HG03097 (cell line): ENCODE measurements around the gene SP2.

Experiments
- ATAC-seq: cut with Tn5 transposase; IDR thresholded peaks from one replicate; pipeline ENCODE4 v1.9.1; 2021; ENCODE audit not compliant: unreplicated experiment, low FRiP score

Gene SP2

DNA sequence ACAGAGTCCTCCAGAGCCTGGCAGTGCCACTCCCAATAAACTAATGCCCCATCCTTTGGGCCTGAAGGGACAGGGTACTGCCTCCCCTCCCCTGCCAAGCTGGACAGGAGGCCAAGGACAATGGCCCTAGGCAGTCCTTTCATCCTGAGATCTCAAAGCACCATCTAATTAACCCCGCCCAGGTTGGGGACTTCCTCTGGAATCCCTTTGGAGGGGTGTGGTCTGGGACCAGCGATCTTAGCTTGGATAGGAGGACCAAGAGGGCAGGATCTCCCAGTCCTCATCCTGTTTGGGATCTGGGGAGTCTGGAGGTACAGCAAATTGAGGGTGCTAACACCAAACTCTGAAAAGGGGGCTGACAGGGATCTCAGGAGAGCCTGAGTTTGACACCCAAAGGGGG lies 26.9 kb upstream of the SP2 start:
- ATAC-seq = no peak

- ATAC-seq = no peak
Observed at GRCh38 chr17:47870056-47870455, 26.0 kb upstream of the SP2 start.

GRCh38 chr17:47871048-47871447 lies 25.0 kb upstream of the SP2 start:
- no peak for ATAC-seq

GRCh38 chr17:47872019-47872650 lies 23.9 kb upstream of the SP2 start:
- no peak for ATAC-seq

GRCh38 chr17:47872651-47873161 lies 23.3 kb upstream of the SP2 start:
- no peak for ATAC-seq

DNA sequence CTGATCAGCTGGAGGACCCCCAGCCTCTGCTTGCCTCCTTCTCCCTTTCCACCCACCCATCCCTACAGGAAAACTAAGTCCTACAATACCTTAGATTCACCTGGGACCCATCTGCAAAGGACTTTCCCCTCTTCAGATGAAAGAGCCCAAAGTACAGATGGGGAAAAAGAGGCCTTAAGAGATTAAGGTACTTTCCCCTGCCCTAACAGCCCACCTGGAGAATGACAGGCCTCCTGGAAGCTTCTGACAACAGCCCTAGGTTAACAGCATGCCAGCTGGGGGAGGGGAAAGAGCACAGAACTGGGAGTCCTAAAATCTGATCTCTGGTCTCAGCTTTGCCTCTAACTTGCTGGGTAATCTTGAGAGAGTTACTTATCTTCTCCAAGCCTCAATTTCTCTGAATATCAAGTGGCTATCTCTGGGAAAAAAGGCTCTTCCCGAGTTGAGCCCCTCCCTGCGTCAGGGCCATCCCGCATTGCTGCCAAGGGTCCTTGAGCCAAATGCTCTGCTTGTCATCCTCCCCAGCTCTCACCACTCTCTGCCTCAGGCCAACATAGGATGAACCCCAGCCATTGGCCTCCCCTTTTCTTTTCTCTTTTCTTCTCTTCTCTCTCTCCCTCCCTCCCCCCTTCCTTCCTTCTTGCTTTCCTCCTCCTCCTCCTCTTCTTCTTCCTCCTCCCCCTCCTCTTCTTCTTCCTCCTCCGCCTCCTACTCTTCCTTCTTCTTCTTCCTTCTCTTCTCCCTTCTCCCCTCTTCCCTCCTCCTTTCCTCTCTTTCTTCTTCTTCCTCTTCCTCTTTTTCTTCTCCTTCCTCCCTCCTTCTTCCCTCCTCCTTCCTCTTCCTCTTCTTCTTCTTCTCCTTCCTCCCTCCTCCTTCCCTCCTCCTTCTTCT lies 22.6 kb upstream of the SP2 start:
- no peak for ATAC-seq

DNA sequence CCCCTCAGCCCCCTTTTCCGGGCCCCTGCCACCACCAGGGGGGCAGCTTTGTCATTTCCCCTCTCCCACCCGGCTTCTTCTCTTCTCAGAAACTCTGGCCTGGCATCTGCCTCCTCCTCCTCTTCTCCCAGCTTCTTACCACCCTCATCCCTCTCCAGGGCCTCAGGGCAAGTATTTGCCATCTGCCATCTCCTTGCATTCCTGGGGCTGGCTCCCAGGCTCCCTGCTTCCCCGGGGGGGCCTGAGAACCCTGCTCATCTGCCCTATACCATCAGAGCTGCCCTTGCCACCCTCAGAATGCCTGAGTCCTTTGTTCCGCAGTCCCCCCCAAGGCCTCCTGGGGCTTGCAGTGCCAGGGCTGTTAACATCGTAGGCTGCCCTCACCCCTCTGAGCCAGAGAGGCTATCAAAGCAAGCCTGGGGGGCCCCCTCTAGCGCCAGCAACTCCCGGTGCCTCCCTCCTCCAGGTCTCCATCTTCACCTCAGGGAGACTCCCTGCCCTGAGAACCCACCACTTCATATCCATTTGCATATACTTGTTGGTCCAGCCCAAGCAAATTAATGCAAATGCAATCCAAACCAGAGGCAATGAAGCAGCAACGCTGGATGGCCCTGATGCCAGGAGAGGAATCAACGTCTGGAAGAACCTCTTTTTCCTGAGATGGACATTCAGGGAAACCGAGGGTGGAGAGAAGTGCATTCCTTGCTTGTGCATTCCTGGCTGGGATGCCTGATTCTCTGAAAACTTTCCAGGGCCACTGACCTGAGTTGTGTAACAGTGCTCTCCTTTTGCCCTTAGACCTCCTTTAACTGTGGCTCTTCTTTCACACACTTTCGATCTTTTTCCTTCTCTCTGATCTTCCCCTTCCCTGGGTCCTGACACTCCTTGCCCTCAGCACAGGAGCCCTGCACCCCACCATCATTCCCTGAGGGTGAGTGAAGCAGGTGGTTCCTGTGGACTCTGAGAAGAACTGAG lies 20.7 kb upstream of the SP2 start:
- no peak for ATAC-seq

DNA sequence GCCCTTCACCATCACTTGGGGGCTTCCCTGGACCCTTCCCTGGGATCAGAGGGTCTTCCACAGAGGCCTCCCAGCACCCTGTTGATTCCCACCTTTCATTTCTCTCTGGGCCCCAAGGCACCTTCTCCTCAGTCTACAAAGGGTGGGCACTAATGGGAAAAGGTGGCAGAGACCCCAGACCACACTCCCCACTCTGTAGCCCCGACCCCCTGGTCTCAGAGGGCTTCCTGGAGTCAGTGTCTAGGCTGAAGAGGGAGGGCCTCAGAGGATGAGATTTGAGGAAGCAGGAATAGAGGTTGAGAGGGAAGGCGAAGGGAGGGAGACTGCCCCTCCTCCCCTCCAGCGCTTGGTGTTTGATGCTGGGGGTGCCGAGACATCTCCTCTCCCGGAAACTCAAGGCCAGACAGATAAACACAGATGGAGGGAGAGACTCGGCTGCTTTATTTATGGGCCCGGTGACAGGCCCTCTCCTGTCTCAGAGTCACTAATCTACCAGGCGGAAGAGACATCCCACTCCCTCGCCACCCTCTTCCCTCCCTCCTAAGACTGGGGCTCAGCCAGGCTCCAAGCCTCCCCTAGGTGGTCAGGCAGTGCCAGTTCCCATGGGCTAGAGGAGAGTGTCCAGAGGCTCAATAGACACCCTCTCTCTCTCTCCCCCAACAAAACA lies 18.5 kb upstream of the SP2 start:
- ATAC-seq = no peak

- no peak for ATAC-seq
Observed at GRCh38 chr17:47878203-47879027, 17.6 kb upstream of the SP2 start.

DNA sequence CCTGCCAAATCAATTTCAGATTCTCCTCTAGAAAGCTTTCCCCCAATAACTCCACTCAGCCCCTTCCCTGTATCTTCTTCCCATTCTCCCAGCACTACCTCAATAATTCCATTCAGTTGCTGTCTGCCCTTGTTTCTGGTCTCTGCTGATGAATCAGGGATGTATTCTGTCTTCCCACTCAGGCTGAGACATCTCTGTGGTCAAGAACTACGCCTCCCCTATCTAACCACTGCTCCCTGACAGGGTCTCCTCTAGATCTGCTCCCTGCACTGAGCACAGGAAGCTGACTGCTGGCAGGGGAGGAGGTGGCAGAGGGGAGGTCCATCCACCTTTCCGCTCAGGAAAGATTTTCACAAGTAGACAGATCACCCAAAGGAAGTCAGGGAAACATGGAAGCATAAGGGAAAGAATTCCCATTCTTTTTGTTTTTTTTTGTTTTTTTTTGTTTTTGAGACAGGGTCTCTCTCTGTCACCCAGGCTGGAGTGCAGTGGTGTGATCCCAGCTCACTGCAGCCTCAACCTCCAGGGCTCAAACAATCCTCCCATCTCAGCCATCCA lies 16.9 kb upstream of the SP2 start:
- no peak for ATAC-seq

DNA sequence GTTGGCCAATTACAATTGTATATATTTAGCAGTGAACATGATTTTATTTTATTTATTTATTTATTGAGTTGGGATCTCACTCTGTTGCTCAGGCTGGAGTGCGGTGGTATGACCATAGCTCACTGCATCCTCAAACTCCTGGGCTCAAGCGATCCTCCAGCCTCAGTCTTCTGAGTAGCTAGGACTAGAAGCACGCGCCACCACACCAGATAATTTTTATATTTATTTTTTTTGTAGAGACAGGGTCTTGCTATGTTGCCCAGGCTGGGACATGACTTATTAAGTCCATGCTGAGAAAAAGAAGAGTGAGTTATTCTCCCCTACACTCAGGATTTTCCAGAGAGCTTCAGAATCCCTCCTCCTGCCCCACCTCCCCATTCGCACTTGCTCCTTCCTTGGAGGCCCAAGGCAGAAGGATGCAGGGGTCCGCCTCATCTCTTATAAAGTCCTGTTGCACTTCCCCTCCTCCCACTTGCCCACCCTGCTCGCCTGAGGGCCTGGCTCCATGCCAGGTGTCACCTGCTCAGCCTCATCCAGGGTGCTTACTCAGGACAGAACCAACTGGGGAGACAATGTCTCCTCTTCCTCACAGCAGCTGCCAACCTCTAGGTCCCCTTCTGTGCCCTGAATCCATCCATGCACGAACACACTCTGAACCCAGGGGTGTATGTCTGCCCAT lies 16.1 kb upstream of the SP2 start:
- ATAC-seq = no peak

GRCh38 chr17:47882247-47882646 lies 13.8 kb upstream of the SP2 start:
- no peak for ATAC-seq

- ATAC-seq = no peak
Observed at GRCh38 chr17:47882695-47883588, 13.1 kb upstream of the SP2 start.

DNA sequence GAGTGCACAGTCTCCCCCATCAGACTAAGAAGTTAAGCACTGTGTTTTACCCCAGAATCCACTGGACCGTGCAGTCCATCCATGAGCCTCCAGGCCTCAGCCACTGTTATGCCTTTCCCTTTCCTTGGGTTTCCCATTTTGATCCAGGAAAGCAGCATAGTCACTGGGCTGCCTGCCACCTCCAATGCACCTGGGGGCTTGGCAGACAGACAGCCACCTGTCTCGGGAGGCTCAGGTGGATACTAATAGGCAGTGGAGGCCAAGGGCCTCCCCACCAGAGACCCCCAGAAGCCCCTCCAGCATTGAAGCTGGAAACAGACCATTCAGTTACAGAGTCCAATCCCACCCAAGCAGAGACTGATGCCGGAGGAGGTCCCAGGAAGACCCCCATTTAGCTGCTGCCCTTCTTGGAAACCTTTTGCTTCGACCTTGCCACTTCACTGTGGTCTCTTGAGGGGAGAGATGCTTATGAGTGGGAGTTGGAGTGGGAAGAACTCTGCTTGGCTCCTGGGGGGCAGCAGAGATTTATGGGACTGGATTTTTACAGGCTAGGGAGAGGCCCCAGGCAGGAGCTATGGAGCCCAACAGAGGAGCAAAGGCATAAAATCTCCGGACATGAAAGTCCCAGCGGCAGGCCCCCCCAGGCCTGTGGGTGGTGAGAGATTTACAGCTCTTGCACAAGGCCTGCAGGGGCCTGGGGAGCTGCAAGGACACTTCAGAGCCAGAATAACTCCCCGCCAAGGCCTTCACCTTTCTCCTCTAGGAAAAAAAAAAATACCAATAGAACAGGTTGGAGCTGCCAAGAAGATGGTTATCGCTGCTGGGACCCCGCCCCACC lies 12.2 kb upstream of the SP2 start:
- ATAC-seq = no peak

- ATAC-seq = no peak
Observed at GRCh38 chr17:47884427-47884740, 11.7 kb upstream of the SP2 start.

GRCh38 chr17:47884905-47885730 lies 10.9 kb upstream of the SP2 start:
- no peak for ATAC-seq
